ENCODE results near the gene ZBTB7C. TPM values are rescaled to one million over a fixed set of nuclear protein-coding genes. Genes with fewer than 3 reads are reported as not detected.
A peak's percentile ranks its signal among the peaks of the same experiment; 100 is the strongest.

ZBTB7C gene
- total RNA-seq, 1 donor from 2014 or later = 15.0 TPM

- no peak for DNase-seq
- Histone ChIP-seq H3K27ac (peak overlapping the region; percentile 58), H3K9me3 (no peaks in the 10 kb centered on the region), H3K36me3 (no peaks in the 10 kb centered on the region), H3K4me3 (no peak overlapping the region), H3K27me3 (ENCODE audit: low read depth) (no peaks in the 10 kb centered on the region), H3K4me1 (peaks cover 9% of the 10 kb centered on the region)
- intact Hi-C loops (cut with DNase I) = no loop called here
- TF ChIP-seq CTCF (IDR thresholded peaks at IDR 0.05) = no peak
- peak in 1 of 2 donors; percentile 14 for ATAC-seq
Observed at GRCh38 chr18:48072428-48073204, 336.6 kb downstream of the ZBTB7C start.

GRCh38 chr18:48068916-48069445 lies 340.2 kb downstream of the ZBTB7C start:
- ATAC-seq = no peak
- Histone ChIP-seq H3K9me3 (no peaks in the 10 kb centered on the region), H3K4me1 (peaks cover 9% of the 10 kb centered on the region), H3K4me3 (no peak overlapping the region), H3K27ac (no peak overlapping the region), H3K27me3 (ENCODE audit: low read depth) (no peaks in the 10 kb centered on the region), H3K36me3 (no peaks in the 10 kb centered on the region)
- no peak for TF ChIP-seq CTCF (IDR thresholded peaks at IDR 0.05)
- intact Hi-C loops (cut with DNase I) = no loop called here
- no peak for DNase-seq

GRCh38 chr18:48066225-48066652 lies 342.9 kb downstream of the ZBTB7C start:
- no peak overlapping the region for H3K27ac ChIP-seq
- no peaks in the 10 kb centered on the region for H3K9me3 ChIP-seq
- DNase-seq = no peak
- H3K4me1 ChIP-seq = no peaks in the 10 kb centered on the region
- intact Hi-C loops (cut with DNase I) = no loop called here
- TF ChIP-seq CTCF (IDR thresholded peaks at IDR 0.05) = no peak
- H3K36me3 ChIP-seq = no peaks in the 10 kb centered on the region
- no peak overlapping the region for H3K4me3 ChIP-seq
- no peak for ATAC-seq
- no peaks in the 10 kb centered on the region for H3K27me3 ChIP-seq (ENCODE audit: low read depth)

GRCh38 chr18:48065601-48065995 lies 343.6 kb downstream of the ZBTB7C start:
- intact Hi-C loops (cut with DNase I) = no loop called here
- no peak overlapping the region for H3K4me3 ChIP-seq
- ATAC-seq = no peak
- TF ChIP-seq CTCF (IDR thresholded peaks at IDR 0.05) = no peak
- no peak for DNase-seq
- H3K36me3 ChIP-seq = no peaks in the 10 kb centered on the region
- H3K27ac ChIP-seq = no peak overlapping the region
- H3K4me1 ChIP-seq = no peaks in the 10 kb centered on the region
- no peaks in the 10 kb centered on the region for H3K27me3 ChIP-seq (ENCODE audit: low read depth)
- no peaks in the 10 kb centered on the region for H3K9me3 ChIP-seq

- no peaks in the 10 kb centered on the region for H3K4me1 ChIP-seq
- intact Hi-C loops (cut with DNase I) = no loop called here
- no peaks in the 10 kb centered on the region for H3K36me3 ChIP-seq
- H3K27ac ChIP-seq = no peak overlapping the region
- no peak for TF ChIP-seq CTCF (IDR thresholded peaks at IDR 0.05)
- no peak for ATAC-seq
- no peaks in the 10 kb centered on the region for H3K9me3 ChIP-seq
- no peak overlapping the region for H3K4me3 ChIP-seq
- DNase-seq = no peak
- no peaks in the 10 kb centered on the region for H3K27me3 ChIP-seq (ENCODE audit: low read depth)
Observed at GRCh38 chr18:48064978-48065600, 344.1 kb downstream of the ZBTB7C start.

Data from lower lobe of right lung (tissue), 2 donors.